Activated T-helper 17 cell treated with anti-CD3 and anti-CD28 coated beads, Interleukin-2, amount 50 U/mL, for 72 hours (primary cell): Measurements from ENCODE around the gene SH3TC1. TPM values are rescaled to one million over a fixed set of nuclear protein-coding genes. Genes with fewer than 3 reads are reported as not detected.
A peak's percentile ranks its signal among the peaks of the same experiment; 100 is the strongest.

Experiments
- ATAC-seq: fragments of 150-1000 bp; cut with Tn5 transposase; replicated peaks from 2 replicates; pipeline ENCODE4 v1.10.0; 2021; ENCODE audit warnings: mild to moderate bottlenecking, moderate library complexity
- H3K27ac Mint-ChIP-seq: one replicate; pipeline ENCODE4 v1.8.0; 2022; ENCODE audit warnings: mixed read lengths
- H3K27me3 Mint-ChIP-seq: one replicate; pipeline ENCODE4 v1.8.0; 2022; ENCODE audit warnings: mixed read lengths
- H3K36me3 Mint-ChIP-seq: one replicate; pipeline ENCODE4 v1.8.0; 2022; ENCODE audit warnings: low read depth, mild to moderate bottlenecking, mixed read lengths
- H3K4me1 Mint-ChIP-seq: one replicate; pipeline ENCODE4 v1.8.0; 2022; ENCODE audit warnings: mixed read lengths
- H3K4me3 Mint-ChIP-seq: one replicate; pipeline ENCODE4 v1.8.0; 2022; ENCODE audit warnings: mild to moderate bottlenecking, mixed read lengths
- H3K9me3 Mint-ChIP-seq: one replicate; pipeline ENCODE4 v1.8.0; 2022; ENCODE audit warnings: mixed read lengths
- total RNA-seq, 2 donors: library from RNA; stranded (reverse); gene quantifications; one replicate each; pipeline ENCODE4 v1.2.3, GENCODE V29; 2022

The SH3TC1 gene
- total RNA-seq, 2 donors from 2014 or later, result 23.1 to 37.4 TPM

DNA sequence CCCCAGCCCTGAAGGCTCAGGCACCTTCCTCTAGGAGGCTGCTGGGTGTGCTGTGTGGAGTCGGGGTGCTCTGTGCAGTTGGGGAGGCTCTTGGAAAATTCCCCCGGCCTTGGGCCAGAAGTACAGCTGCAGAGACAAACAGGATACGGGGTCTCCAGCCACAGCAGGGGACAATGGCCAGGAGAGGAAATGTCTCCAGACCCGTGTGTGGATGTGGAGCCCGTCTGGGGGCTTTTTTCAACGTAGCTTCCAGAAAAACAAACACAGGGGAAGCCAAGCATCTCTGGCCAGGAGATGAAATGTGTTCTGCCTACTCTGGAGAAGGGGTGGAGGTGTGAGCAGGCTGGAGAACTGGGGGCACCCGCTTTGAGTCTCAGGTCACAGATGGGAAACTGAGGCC is 3.7 kb upstream of the SH3TC1 start:
- no peaks in the 10 kb centered on the region for H3K9me3 Mint-ChIP-seq
- no peak overlapping the region for H3K4me3 Mint-ChIP-seq
- no peak overlapping the region for H3K27ac Mint-ChIP-seq
- no peak for ATAC-seq
- H3K27me3 Mint-ChIP-seq, result no peaks in the 10 kb centered on the region
- no peaks in the 10 kb centered on the region for H3K36me3 Mint-ChIP-seq
- H3K4me1 Mint-ChIP-seq, result peaks cover 8% of the 10 kb centered on the region

DNA sequence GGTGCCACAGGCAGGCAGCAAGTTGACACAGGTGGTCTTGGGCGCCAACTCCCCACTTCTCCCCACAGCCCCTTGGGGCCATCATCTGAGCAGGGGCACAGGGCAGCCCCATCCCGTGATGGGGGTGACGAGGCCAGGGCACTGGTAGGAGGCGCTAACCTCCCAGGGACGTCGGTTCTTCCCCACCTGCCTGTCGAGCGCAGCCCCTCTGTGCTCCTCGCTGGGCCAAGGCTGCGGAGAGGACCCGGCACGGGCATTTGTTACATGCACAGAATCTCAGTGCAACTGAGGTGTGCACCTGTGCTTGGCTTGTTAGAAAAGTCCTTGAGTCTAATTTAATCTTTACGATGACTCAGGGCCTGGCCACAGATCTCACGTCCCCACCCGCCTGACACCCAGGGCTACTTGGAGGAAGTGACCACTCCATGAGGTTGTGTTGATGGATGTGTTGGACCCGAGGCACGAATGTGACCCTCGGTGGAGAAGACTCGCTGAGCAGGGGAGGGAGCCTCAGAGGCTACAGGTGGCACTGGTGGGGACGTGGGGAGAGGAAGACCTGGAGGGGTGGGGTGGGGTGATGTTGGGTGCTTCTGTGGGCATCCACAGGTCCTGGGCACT is 3.1 kb upstream of the SH3TC1 start:
- no peaks in the 10 kb centered on the region for H3K9me3 Mint-ChIP-seq
- H3K27ac Mint-ChIP-seq, result no peak overlapping the region
- no peaks in the 10 kb centered on the region for H3K27me3 Mint-ChIP-seq
- ATAC-seq, result no peak
- H3K4me1 Mint-ChIP-seq, result peaks cover 8% of the 10 kb centered on the region
- H3K36me3 Mint-ChIP-seq, result no peaks in the 10 kb centered on the region
- no peak overlapping the region for H3K4me3 Mint-ChIP-seq

DNA sequence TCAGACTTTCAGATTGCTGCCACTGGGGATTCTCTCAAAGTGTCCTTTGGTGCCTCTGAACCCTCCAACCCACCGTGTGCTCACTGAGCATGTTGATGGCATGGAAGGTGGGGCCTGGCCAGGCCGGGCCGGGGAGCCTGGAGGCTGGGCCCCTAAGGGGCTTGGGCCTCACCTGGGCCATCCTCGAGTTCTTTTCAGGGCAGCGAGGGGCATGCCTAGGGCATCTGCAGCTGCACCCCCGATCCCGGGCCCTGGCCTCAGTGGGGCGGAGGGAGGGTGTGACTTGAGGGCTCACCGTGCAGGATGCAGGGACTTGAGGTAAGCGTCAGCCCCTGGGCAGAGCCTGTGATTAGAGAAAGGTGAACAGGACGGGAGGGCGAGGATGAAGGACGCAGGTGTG is 1.6 kb upstream of the SH3TC1 start:
- no peaks in the 10 kb centered on the region for H3K9me3 Mint-ChIP-seq
- H3K4me3 Mint-ChIP-seq, result no peak overlapping the region
- ATAC-seq, result no peak
- H3K27me3 Mint-ChIP-seq, result no peaks in the 10 kb centered on the region
- peaks cover 18% of the 10 kb centered on the region for H3K4me1 Mint-ChIP-seq
- H3K36me3 Mint-ChIP-seq, result no peaks in the 10 kb centered on the region
- H3K27ac Mint-ChIP-seq, result no peak overlapping the region

DNA sequence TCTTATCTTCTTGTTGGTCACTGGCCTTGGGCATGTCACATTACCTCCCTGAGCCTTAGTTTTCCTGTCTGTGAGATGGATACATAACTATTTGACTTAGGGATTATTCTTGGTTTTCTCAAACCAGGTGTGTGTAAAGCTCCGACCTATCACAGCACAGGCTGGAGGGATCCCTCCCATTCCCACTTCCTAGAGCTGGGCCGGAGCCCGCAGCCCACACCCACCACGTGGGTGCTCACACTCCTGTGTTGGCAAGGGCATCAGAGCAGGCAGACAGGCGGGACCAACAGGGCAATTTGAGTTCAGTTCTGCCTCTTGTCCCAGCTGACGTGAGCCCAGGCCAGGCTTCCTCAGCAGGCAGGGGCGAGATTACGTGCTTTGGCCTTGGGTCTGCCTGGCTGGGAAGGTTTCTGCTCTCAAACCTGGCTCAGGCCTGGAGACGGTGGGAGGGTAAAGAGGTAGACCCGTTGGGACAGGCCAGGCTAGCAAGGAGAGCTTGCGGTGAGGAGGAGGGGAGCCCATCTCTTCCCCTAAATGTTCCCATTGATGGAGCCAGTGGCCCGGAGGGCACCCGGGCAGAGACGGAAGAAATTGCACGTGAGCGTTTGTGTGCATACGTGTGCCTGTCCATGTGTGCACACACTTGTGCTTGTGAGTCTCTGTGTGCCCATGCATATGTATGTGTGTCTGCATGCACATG is 734 bp upstream of the SH3TC1 start:
- H3K27me3 Mint-ChIP-seq, result no peaks in the 10 kb centered on the region
- H3K36me3 Mint-ChIP-seq, result no peaks in the 10 kb centered on the region
- peaks cover 18% of the 10 kb centered on the region for H3K4me1 Mint-ChIP-seq
- H3K9me3 Mint-ChIP-seq, result no peaks in the 10 kb centered on the region
- H3K27ac Mint-ChIP-seq, result peak overlapping the region; percentile 85
- H3K4me3 Mint-ChIP-seq, result peak overlapping the region; percentile 91
- no peak for ATAC-seq

DNA sequence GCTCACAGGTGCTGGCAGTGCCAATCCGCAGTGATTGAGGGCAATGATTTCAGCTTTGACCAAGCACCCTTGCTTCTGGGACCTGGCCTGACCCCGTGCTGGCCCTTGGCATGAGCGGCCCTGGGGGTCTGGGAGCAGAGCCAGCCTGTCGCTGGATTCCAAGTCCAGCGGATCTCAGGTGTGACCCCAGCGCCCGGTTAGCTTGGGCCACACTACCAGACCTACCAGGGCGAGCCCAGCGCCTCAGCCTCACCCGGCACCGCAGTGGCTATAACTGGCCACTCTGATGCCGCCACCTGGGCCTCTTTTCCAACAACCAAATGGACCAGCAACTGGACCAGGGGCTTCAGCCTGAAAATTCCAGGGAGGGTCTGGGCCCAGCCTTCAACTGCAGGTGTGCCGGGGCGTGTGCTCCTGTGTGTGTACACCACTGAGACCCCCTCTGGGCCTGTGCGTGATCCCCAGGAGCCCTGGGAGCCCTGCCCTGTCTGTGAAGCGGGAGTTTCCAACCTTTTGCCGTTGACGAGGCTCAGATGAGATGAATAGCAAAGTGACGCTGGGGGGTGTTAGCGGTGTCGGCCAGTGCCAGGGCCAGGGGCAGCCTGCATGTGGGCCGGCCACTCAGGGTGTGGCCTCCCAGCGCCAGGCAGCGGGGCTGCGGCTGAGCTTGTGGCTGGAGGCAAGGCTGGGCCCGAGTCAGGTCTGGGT is 658 bp downstream of the SH3TC1 start:
- Mint-ChIP-seq H3K4me3 (peak overlapping the region; percentile 91), H3K36me3 (no peaks in the 10 kb centered on the region), H3K9me3 (no peaks in the 10 kb centered on the region), H3K27me3 (no peaks in the 10 kb centered on the region), H3K4me1 (peaks cover 18% of the 10 kb centered on the region), H3K27ac (peak overlapping the region; percentile 85)
- ATAC-seq, result peak; percentile 23

DNA sequence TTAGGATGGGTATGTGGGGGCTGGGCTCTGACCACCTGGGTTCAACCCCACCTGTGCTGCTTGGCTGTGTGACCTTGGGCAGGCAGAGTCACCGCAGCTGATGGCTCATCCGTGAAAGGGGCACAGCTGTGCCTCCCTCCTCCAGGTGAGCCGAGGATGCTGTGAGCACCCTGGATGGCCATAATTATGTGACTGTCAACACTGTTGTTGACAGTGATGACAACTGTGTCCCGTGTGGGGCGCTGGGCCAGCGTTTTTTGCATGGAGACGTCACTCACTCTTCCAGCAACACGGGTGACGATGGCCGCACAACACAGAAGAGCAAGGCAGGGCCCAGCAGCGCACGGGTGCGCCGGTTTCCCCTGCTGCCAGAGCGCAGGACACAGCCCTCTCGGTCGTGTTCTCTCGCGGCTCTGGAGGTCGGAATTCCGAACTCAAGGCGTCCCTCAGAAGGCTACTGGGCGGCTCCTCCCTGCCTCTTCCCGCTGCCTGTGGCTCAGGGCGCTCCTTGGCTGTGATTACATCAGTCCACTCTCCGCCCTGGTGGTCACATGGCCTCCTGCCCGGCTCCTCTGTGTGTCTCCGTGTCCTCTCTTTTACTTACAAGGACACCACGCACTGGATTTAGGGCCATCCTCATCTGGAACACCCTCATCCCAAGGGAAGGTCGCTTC is 1.3 kb downstream of the SH3TC1 start:
- Mint-ChIP-seq H3K4me1 (peaks cover 18% of the 10 kb centered on the region), H3K9me3 (no peaks in the 10 kb centered on the region), H3K27me3 (no peaks in the 10 kb centered on the region), H3K4me3 (peak overlapping the region; percentile 91), H3K27ac (peak overlapping the region; percentile 85), H3K36me3 (no peaks in the 10 kb centered on the region)
- peak; percentile 33 for ATAC-seq

DNA sequence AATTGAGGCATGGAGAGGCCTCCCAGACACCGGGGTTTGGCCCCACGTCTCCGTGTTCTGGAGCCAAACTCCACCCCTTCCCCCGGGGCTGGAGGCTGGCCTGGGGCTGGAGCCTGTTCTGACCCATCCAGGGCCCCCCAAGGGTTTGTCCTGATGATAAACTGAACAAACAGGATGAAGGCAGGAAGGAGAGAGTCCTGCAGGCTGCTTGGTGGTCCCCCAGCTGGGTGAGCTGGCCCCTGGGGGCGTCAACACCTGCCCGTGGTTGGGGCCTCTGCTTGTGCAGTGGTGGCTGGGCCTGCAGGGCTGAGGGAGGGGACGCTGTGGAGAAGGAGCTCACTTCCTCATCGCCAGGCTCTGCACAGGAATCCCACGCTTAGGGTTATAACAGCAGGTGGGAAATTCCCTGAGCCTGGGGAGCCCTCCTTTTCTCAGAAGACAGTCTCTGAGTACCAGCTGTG is 2.3 kb downstream of the SH3TC1 start:
- Mint-ChIP-seq H3K9me3 (no peaks in the 10 kb centered on the region), H3K27ac (peak overlapping the region; percentile 85)
- peak; percentile 67 for ATAC-seq

DNA sequence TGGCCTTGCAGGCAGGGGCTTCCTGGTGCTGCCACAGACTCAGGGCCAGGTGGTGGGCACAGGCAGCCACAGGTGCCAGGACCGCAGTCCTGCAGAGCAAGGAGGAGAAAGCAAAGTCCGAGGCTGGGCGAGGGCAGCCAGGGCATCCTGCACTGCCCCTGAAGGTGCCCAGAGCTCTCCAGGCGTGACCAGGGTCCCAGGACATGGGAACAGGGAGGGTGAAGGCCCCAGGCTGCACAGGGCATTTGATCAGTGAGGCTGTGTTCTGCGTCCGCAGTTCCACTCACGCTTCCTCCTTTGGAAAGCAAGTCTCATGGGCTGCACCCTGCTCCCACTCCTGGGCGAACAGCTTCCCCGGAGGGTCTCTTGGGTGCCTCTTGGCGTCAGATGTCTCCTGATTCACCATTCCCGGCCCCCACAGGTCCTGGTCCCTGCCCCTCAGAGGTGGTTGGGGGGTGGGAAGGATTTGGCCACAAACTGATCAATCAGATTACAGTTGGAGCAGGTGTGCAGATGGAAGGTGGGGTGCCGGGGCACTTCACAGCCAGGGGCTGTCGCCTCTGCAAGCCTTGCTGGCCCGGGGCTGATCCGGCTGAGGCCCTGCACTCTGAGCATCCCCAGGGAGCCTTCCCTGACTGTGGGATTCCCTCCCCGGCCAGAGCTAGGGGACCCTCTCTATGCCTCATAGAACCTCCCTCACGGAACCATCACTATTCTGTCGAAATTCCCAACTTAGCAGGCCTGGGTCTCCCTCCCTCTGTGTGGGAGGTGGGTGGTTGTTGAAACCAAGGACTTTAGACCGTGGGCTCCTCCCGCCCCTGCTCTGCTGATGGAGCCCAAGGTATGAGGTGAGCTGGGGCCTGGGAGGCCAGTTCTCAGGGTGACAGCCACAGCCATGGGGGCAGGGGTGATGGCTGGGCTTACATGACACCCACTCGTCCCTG is 3.3 kb downstream of the SH3TC1 start:
- peaks cover 18% of the 10 kb centered on the region for H3K4me1 Mint-ChIP-seq
- peak overlapping the region; percentile 91 for H3K4me3 Mint-ChIP-seq
- no peak for ATAC-seq
- H3K27me3 Mint-ChIP-seq, result no peaks in the 10 kb centered on the region
- no peaks in the 10 kb centered on the region for H3K9me3 Mint-ChIP-seq
- H3K27ac Mint-ChIP-seq, result peak overlapping the region; percentile 85
- H3K36me3 Mint-ChIP-seq, result peaks cover 5% of the 10 kb centered on the region

More for the DNA sequence above, 2.3 kb downstream of the SH3TC1 start:
- Mint-ChIP-seq H3K36me3 (no peaks in the 10 kb centered on the region), H3K4me1 (peaks cover 18% of the 10 kb centered on the region), H3K4me3 (peak overlapping the region; percentile 91), H3K27me3 (no peaks in the 10 kb centered on the region)

DNA sequence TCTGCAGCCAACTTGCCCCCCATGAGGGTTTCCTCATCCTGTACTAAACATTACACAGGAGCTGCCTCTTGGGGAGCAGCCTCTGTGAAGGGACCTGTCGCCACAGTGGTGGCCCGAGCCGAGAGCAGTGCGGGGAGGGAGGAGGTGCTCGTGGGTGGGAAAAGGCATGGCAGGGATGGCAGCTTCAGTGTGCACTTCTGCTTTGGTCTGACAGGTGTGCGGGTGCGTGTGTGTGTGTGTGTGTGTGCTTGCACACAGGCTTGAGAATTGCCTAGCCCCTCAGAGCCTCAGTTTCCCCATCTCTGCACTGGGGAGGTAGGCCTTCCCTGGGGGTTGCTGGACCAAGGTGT is 3.9 kb downstream of the SH3TC1 start:
- H3K4me3 Mint-ChIP-seq, result no peak overlapping the region
- peaks cover 18% of the 10 kb centered on the region for H3K4me1 Mint-ChIP-seq
- no peaks in the 10 kb centered on the region for H3K9me3 Mint-ChIP-seq
- H3K27ac Mint-ChIP-seq, result no peak overlapping the region
- H3K27me3 Mint-ChIP-seq, result no peaks in the 10 kb centered on the region
- ATAC-seq, result no peak
- peaks cover 9% of the 10 kb centered on the region for H3K36me3 Mint-ChIP-seq

DNA sequence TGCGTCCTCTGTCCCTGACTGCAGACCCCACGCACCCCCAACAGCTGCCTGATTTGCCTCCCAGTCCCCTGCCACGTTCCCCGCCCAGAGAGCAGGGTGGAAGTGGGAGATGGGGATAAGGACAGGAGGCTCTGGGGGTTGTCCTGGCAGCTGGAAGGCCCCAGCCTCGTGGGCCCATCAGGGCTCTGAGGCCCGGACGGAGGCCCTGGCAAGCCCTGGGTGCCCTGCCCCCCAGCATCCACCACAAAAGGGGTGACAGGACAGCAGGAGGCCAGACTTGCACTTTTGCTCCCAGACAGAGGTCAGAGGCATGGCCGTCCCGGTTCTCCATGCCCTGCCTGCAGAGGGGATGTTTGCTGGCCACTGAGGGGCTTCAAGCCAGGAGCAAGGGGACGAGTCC is 4.7 kb downstream of the SH3TC1 start:
- Mint-ChIP-seq H3K4me3 (no peak overlapping the region), H3K9me3 (no peaks in the 10 kb centered on the region), H3K4me1 (peaks cover 11% of the 10 kb centered on the region), H3K27me3 (no peaks in the 10 kb centered on the region), H3K27ac (no peak overlapping the region), H3K36me3 (peaks cover 9% of the 10 kb centered on the region)
- ATAC-seq, result no peak

DNA sequence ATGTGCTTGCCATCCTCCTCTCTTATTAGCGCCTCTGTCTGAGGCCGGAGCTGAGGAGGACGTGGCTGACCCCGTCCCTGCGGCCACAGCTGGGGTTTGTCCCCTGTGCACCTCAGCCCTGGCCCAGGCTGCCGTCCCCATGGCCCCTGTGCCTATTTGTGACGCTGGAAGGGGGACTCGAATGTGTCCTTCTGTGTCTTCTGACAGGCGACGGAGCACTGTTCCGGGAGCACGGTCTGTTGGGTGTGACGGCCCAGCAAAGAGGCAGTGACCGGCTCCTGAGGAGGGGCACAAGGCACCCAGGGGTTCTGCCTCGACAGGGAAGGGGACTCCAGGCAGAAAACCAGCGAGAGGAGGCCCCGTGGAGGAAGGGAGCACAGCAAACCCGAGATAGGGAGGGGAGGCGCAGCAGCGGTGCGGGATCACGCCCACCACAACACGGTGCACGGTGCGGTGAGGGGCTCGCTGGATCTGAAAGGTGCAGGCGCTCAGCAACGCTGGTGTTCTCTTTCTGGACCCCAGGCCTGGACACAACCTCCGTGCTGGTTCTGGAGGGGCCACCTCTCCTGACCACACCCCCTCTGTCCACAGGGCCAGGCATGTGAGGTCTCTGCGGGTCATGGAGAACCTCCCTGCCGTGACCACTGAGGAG is 5.6 kb downstream of the SH3TC1 start:
- Mint-ChIP-seq H3K27me3 (no peaks in the 10 kb centered on the region), H3K4me3 (no peak overlapping the region), H3K36me3 (peaks cover 9% of the 10 kb centered on the region), H3K4me1 (peaks cover 10% of the 10 kb centered on the region), H3K27ac (no peak overlapping the region), H3K9me3 (no peaks in the 10 kb centered on the region)
- no peak for ATAC-seq

DNA sequence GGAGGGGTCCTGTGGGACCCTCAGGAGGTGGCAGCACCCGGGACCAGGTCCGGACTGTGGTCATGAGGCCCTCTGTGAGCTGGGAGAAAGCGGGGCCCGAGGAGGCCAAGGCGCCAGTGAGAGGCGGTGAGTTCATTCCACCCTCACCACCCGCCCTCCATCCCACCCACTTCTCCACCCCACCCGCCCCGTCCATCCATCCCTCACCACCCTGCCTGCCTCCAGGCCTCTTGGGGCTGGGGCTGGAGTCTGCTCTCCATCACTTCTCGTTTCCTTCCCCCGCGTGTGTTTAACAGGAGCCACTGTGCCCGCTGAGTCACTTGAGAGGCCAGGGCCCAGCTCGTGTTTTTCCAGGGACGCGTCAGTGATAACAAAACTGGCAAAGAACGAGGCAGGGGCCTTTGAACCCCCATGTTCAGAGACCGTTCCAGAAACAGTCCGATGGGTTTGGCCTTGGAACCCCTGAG is 6.2 kb downstream of the SH3TC1 start:
- Mint-ChIP-seq H3K36me3 (peaks cover 9% of the 10 kb centered on the region), H3K27me3 (no peaks in the 10 kb centered on the region), H3K27ac (no peak overlapping the region), H3K4me3 (no peak overlapping the region), H3K4me1 (peaks cover 10% of the 10 kb centered on the region), H3K9me3 (no peaks in the 10 kb centered on the region)
- no peak for ATAC-seq
